OCI-LY7 (cell line): Measurements from ENCODE around the gene GABPB1. TPM values are rescaled to one million over a fixed set of nuclear protein-coding genes. Genes with fewer than 3 reads are reported as not detected.

ENCODE experiments used
- BruUV-seq: library from RNA; stranded (reverse); fragments of 400-500 nt; replicated peaks from 2 replicates; lab custom pipeline; 2021; lab: Mats Ljungman, UMichigan
- CTCF ChIA-PET: fragments of 300-600 bp; sonication (Branson Sonifier 250); formaldehyde crosslinking; loops from one replicate; lab custom pipeline; 2022; ENCODE audit warnings: antibody characterized with exemption; ENCODE audit not compliant: unreplicated experiment; lab: Charles Lee
- POLR2A ChIA-PET: fragments of 300-600 bp; sonication (Branson Sonifier 250); formaldehyde crosslinking; loops from one replicate; lab custom pipeline; 2022; ENCODE audit warnings: antibody characterized with exemption; lab: Charles Lee
- DNase-seq: peaks from one replicate; pipeline ENCODE4 v3.0.0-alpha.2; 2015; ENCODE audit warnings: low spot score
- H2AFZ ChIP-seq: fragments of 200-600 bp; sonication (generic), shearing (Covaris generic); 2 replicates; pipeline ENCODE4 v1.6.1; 2014; ENCODE audit warnings: mild to moderate bottlenecking, antibody characterized with exemption, low read length, moderate library complexity
- H3K27ac ChIP-seq: fragments of 200-600 bp; sonication (generic); 2 replicates; pipeline ENCODE4 v1.5.1; 2014; ENCODE audit warnings: mixed run types, low read depth, mild to moderate bottlenecking, moderate library complexity, low read length, inconsistent platforms; ENCODE audit not compliant: poor library complexity, severe bottlenecking
- H3K36me3 ChIP-seq: fragments of 200-600 bp; sonication (generic); 2 replicates; pipeline ENCODE4 v1.6.1; 2014; ENCODE audit warnings: mild to moderate bottlenecking, antibody characterized with exemption, low read length, moderate library complexity, mixed read lengths; ENCODE audit not compliant: insufficient read depth
- H3K4me1 ChIP-seq: fragments of 200-600 bp; sonication (generic); 2 replicates; pipeline ENCODE4 v1.5.1; 2014; ENCODE audit warnings: mild to moderate bottlenecking, low read length; ENCODE audit not compliant: insufficient read depth, poor library complexity, severe bottlenecking
- H3K4me2 ChIP-seq: fragments of 200-600 bp; sonication (generic); 2 replicates; pipeline ENCODE4 v1.6.1; 2014; ENCODE audit warnings: mild to moderate bottlenecking, low read length
- H3K4me3 ChIP-seq: fragments of 200-600 bp; sonication (generic); 2 replicates; pipeline ENCODE4 v1.5.1; 2014; ENCODE audit warnings: mild to moderate bottlenecking, low read depth, low read length; ENCODE audit not compliant: poor library complexity, severe bottlenecking
- H3K79me2 ChIP-seq: fragments of 200-600 bp; sonication (generic); 2 replicates; pipeline ENCODE4 v1.6.1; 2016; ENCODE audit warnings: low read depth, mild to moderate bottlenecking, low read length, moderate library complexity, mixed read lengths; ENCODE audit not compliant: insufficient read depth
- H3K9me2 ChIP-seq: fragments of 200-600 bp; sonication (generic); 2 replicates; pipeline ENCODE4 v1.6.1; 2016; ENCODE audit warnings: mild to moderate bottlenecking, low read length, mixed read lengths; ENCODE audit not compliant: insufficient read depth
- H3K9me3 ChIP-seq: fragments of 200-600 bp; sonication (generic); 2 replicates; pipeline ENCODE4 v1.6.1; 2014; ENCODE audit warnings: mild to moderate bottlenecking, mixed run types, low read length, mixed read lengths
- H4K20me1 ChIP-seq: fragments of 200-600 bp; sonication (generic); 2 replicates; pipeline ENCODE4 v1.6.1; 2014; ENCODE audit warnings: mild to moderate bottlenecking, antibody characterized with exemption, low read length, moderate library complexity, mixed read lengths; ENCODE audit not compliant: insufficient read depth
- EZH2phosphoT487 ChIP-seq: fragments of 200-600 bp; sonication (generic); IDR thresholded peaks from 2 replicates; pipeline ENCODE4 v1.6.1; 2018; ENCODE audit warnings: low read depth, borderline replicate concordance, mild to moderate bottlenecking, mixed run types, antibody characterized with exemption, low read length, moderate library complexity, mixed read lengths
- intact Hi-C: fragments of 100-400 bp; cut with micrococcal nuclease; formaldehyde crosslinking; loops from one replicate; pipeline ENCODE4 v1.10.0; 2022; ENCODE audit not compliant: unreplicated experiment
- total RNA-seq, 2 experiments: library from RNA; depleted of rRNA in 1 of 2; stranded (reverse); fragments of >200 nt in 1 of 2; shearing (Covaris generic) in 1 of 2; gene quantifications; 2 replicates each; pipeline ENCODE4 v1.2.3, GENCODE V29; 2014 to 2022
- TF ChIP-seq, protein P1 (sequence below): fragments of 200-600 bp; sonication (generic); conservative IDR thresholded peaks from 2 replicates; pipeline ENCODE4 v1.5.1; 2014; ENCODE audit warnings: mild to moderate bottlenecking, antibody characterized with exemption, low read length, moderate library complexity, mixed read lengths

Gene GABPB1
- total RNA-seq, 2 experiments from 2014 or later = 32.6 to 53.3 TPM

DNA sequence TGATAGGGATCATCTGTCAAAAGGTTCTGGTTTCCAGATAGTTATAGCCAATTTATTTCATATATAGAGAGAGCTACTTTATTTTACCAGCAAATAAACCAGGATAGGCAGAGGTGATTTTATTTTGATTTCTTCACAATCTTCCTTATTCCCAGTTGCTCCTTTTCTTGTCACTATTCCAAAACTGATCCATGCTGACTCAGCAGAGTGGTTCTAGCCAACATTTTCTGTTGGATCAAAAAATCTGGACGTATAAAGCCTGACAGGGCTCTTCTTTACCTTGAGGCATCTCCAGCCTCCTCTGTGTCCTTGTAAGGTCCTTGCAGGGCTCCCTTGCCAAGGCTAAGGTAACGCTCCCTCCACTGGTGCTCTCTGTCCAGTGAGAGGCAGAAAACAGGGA lies 105.3 kb downstream of the GABPB1 start:
- H3K79me2 ChIP-seq = no peaks in the 10 kb centered on the region
- intact Hi-C loops = no loop called here
- CTCF ChIA-PET = no interaction called here
- H3K9me2 ChIP-seq = no peaks in the 10 kb centered on the region
- POLR2A ChIA-PET = no interaction called here
- H3K4me3 ChIP-seq = no peak overlapping the region
- no TSS peak for BruUV-seq
- H3K9me3 ChIP-seq = no peaks in the 10 kb centered on the region
- no peak overlapping the region for H2AFZ ChIP-seq
- no peaks in the 10 kb centered on the region for H4K20me1 ChIP-seq
- H3K27ac ChIP-seq = no peak overlapping the region
- DNase-seq = no peak
- TF ChIP-seq, protein P1, sequence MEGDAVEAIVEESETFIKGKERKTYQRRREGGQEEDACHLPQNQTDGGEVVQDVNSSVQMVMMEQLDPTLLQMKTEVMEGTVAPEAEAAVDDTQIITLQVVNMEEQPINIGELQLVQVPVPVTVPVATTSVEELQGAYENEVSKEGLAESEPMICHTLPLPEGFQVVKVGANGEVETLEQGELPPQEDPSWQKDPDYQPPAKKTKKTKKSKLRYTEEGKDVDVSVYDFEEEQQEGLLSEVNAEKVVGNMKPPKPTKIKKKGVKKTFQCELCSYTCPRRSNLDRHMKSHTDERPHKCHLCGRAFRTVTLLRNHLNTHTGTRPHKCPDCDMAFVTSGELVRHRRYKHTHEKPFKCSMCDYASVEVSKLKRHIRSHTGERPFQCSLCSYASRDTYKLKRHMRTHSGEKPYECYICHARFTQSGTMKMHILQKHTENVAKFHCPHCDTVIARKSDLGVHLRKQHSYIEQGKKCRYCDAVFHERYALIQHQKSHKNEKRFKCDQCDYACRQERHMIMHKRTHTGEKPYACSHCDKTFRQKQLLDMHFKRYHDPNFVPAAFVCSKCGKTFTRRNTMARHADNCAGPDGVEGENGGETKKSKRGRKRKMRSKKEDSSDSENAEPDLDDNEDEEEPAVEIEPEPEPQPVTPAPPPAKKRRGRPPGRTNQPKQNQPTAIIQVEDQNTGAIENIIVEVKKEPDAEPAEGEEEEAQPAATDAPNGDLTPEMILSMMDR = no peak
- TF ChIP-seq EZH2phosphoT487 = no peak
- H3K36me3 ChIP-seq = no peaks in the 10 kb centered on the region
- H3K4me1 ChIP-seq = no peaks in the 10 kb centered on the region
- H3K4me2 ChIP-seq = no peak overlapping the region

DNA sequence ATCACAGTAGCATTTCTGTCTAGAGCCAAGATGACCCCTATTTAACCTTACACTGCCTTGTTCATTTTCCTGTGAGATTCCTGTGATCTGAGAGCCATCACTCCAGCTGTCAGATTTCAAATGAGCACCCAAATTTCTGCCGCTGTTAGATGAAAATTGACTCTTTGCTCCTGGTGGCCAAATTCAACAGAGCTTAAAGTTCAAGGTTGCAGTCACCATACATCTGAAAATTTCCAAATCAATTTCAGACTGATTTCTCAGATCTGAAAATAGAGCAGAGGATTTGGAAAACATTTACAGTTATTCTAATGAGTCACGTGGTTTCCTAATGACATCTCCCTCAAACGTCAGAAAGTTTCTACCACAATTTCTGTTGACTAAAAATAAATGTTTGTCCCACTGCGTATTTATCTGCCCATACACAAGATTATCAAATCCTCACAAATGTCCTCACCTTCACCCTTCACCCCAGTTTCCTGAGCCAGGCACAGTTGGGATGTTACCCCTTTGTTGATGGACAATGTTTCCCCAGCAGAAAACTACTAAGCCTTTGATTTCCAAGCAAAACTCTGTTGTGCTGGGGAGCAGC lies 105.9 kb downstream of the GABPB1 start:
- no peaks in the 10 kb centered on the region for H3K9me3 ChIP-seq
- intact Hi-C loops = no loop called here
- H3K27ac ChIP-seq = no peak overlapping the region
- DNase-seq = no peak
- H3K9me2 ChIP-seq = no peaks in the 10 kb centered on the region
- no TSS peak for BruUV-seq
- no peak overlapping the region for H3K4me3 ChIP-seq
- H4K20me1 ChIP-seq = no peaks in the 10 kb centered on the region
- no peak overlapping the region for H3K4me2 ChIP-seq
- no peak overlapping the region for H2AFZ ChIP-seq
- no peak for TF ChIP-seq EZH2phosphoT487
- TF ChIP-seq, protein P1 = no peak
- no peaks in the 10 kb centered on the region for H3K4me1 ChIP-seq
- no peaks in the 10 kb centered on the region for H3K79me2 ChIP-seq
- ChIA-PET POLR2A (interaction anchor here (0.7 kb wide), 1 partner anchor 1527 kb away, joined by 3 read pairs; no protein-coding TSS in a partner anchor), CTCF (interaction anchor here (0.9 kb wide), 1 partner anchor 67 kb away, joined by 3 read pairs; no protein-coding TSS in a partner anchor)
- H3K36me3 ChIP-seq = no peaks in the 10 kb centered on the region

DNA sequence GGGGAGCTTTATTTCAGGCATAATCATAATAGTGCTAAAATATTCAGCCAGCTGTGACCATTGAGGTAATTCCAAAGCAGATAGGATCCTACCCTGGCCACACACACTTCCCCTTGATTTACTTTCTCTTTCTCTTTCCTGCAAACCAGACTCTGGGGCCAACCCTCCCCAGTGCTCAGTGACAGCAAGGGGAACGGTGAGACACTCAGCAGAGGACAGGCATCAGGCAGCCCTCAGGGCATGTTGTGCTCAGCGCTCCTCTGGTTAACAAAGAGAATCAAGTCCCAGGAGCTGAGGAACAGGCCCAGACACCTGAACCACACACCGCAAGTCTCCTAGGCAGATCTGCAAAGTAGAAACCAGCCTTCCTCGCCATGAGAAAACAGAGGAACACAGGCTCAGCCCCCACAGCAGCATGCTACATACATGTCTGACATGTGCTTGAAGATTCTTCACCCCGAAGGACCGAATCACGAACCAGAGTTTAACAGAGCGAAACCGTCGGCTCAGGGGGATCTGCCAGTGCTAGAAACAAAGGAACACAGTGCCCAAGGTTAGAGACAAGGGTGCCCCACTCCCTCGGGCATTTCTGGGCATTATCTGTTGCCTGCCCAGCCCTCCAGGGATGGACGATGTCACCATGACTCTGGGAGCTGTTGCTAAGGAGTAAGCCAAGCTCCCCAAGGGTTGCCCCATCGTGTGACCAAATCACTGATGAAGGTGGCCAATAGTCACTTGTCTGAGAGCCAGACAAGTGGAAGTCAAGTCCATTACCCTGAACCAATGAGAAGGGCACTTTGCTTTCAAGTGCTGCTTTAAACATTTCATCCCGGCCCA lies 107.0 kb downstream of the GABPB1 start:
- Histone ChIP-seq H3K79me2 (no peaks in the 10 kb centered on the region), H3K27ac (no peak overlapping the region), H4K20me1 (no peaks in the 10 kb centered on the region), H3K9me2 (no peaks in the 10 kb centered on the region), H3K9me3 (no peaks in the 10 kb centered on the region), H3K4me3 (no peak overlapping the region), H3K4me2 (no peak overlapping the region), H3K36me3 (no peaks in the 10 kb centered on the region), H3K4me1 (no peaks in the 10 kb centered on the region), H2AFZ (no peak overlapping the region)
- TF ChIP-seq, protein P1 = no peak
- no peak for TF ChIP-seq EZH2phosphoT487
- intact Hi-C loops = no loop called here
- ChIA-PET CTCF (no interaction called here), POLR2A (interaction anchor here (0.6 to 0.7 kb wide), 2 partner anchors 14 to 1526 kb away, joined by 3 to 8 read pairs; no protein-coding TSS in a partner anchor)
- DNase-seq = no peak
- BruUV-seq = no TSS peak
